ENCODE measurements around the gene STX16.
A peak's percentile ranks its signal among the peaks of the same experiment; 100 is the strongest.

STX16 gene

GRCh38 chr20:58652606-58653294, 1.7 kb downstream of the STX16 start:
- TF ChIP-seq POLR2AphosphoS5 (IDR thresholded peaks at IDR 0.05; ENCODE audit: low read depth, low read length) (no peak), REST (IDR thresholded peaks at IDR 0.05; ENCODE audit: insufficient read depth in 1 of 2, low read depth in 2 of 2, low read length in 2 of 2) (no peak), SIN3A (IDR thresholded peaks at IDR 0.05; ENCODE audit: borderline replicate concordance, insufficient read depth, low read length) (no peak), TAF1 (IDR thresholded peaks at IDR 0.05; ENCODE audit: borderline replicate concordance, insufficient read depth, low read length) (no peak), FOXP2 (optimal IDR thresholded peaks at IDR 0.05; ENCODE audit: borderline replicate concordance, extremely low read depth, extremely low read length, insufficient read depth) (no peak)

- TF ChIP-seq SIN3A (IDR thresholded peaks at IDR 0.05; ENCODE audit: borderline replicate concordance, insufficient read depth, low read length) (no peak), POLR2AphosphoS5 (IDR thresholded peaks at IDR 0.05; ENCODE audit: low read depth, low read length) (no peak), FOXP2 (optimal IDR thresholded peaks at IDR 0.05; ENCODE audit: borderline replicate concordance, extremely low read depth, extremely low read length, insufficient read depth) (no peak), REST (IDR thresholded peaks at IDR 0.05; ENCODE audit: insufficient read depth in 1 of 2, low read depth in 2 of 2, low read length in 2 of 2) (no peak), TAF1 (IDR thresholded peaks at IDR 0.05; ENCODE audit: borderline replicate concordance, insufficient read depth, low read length) (no peak)
These were observed 3.3 kb downstream of the STX16 start for GRCh38 chr20:58654337-58654736.

GRCh38 chr20:58655328-58656107, 4.4 kb downstream of the STX16 start:
- TF ChIP-seq POLR2AphosphoS5 (IDR thresholded peaks at IDR 0.05; ENCODE audit: low read depth, low read length) (0 out of 2 replicates have a peak, but pooled peaks have one; percentile 23), REST (IDR thresholded peaks at IDR 0.05; ENCODE audit: insufficient read depth in 1 of 2, low read depth in 2 of 2, low read length in 2 of 2) (no peak)

- no peak for TF ChIP-seq SIN3A (IDR thresholded peaks at IDR 0.05; ENCODE audit: borderline replicate concordance, insufficient read depth, low read length)
- no peak for TF ChIP-seq FOXP2 (optimal IDR thresholded peaks at IDR 0.05; ENCODE audit: borderline replicate concordance, extremely low read depth, extremely low read length, insufficient read depth)
- no peak for TF ChIP-seq POLR2AphosphoS5 (IDR thresholded peaks at IDR 0.05; ENCODE audit: low read depth, low read length)
- TF ChIP-seq REST (IDR thresholded peaks at IDR 0.05; ENCODE audit: insufficient read depth in 1 of 2, low read depth in 2 of 2, low read length in 2 of 2), result no peak
- no peak for TF ChIP-seq TAF1 (IDR thresholded peaks at IDR 0.05; ENCODE audit: borderline replicate concordance, insufficient read depth, low read length)
These were observed 5.7 kb downstream of the STX16 start for GRCh38 chr20:58656831-58657230.

Measured in PFSK-1 (cell line).